ENCODE measurements around the gene RERE. TPM values are rescaled to one million over a fixed set of nuclear protein-coding genes. Genes with fewer than 3 reads are reported as not detected.
"Not testable (repeated sequence)": the region's sequence is repeated elsewhere in the genome, so short reads cannot be mapped to it uniquely, and the experiment has no call there.

RERE gene
- total RNA-seq, 1 experiment from 2014 or later = 55.2 TPM

DNA sequence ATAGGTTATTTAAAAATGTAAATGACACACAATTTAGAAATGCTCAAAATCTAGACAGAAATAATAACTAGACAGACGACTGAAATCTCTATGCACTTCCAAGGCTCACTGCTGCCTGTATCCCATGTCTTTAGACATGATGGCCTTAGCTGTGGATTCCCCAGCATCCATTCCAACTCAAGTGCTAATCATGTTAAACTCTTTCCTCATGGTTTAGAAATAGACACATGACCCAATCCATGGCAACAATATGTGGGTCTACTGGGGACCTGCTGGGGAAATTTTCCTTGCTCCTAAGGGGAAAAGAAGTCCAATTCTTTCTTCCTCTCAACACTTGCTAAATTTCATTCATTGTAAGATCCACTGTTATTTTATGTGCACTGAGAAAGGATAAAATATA, 311.0 kb downstream of the RERE start:
- H3K27me3 ChIP-seq (ENCODE audit: low read length) = no peaks in the 10 kb centered on the region
- H3K79me2 ChIP-seq (ENCODE audit: low read length) = peaks cover 25% of the 10 kb centered on the region
- no peaks in the 10 kb centered on the region for H3K9me3 ChIP-seq (ENCODE audit: low read length)
- H3K4me3 ChIP-seq (ENCODE audit: low read length) = no peak overlapping the region
- peaks cover 31% of the 10 kb centered on the region for H3K4me1 ChIP-seq (ENCODE audit: low read length)
- H2AFZ ChIP-seq (ENCODE audit: low read length) = no peak overlapping the region
- no peak overlapping the region for H3K4me2 ChIP-seq (ENCODE audit: low read depth, low read length, poor library complexity, severe bottlenecking)
- DNase-seq = no peak
- no peaks in the 10 kb centered on the region for H3K36me3 ChIP-seq (ENCODE audit: insufficient read depth, low read length)
- no peaks in the 10 kb centered on the region for H4K20me1 ChIP-seq (ENCODE audit: insufficient read depth, low read depth, low read length)
- no peak overlapping the region for H3K9ac ChIP-seq (ENCODE audit: low read length)
- H3K9me2 ChIP-seq (replicated peaks; ENCODE audit: insufficient read depth, low read length) = no peaks in the 10 kb centered on the region
- no peak overlapping the region for H3K27ac ChIP-seq (ENCODE audit: low read length)

DNA sequence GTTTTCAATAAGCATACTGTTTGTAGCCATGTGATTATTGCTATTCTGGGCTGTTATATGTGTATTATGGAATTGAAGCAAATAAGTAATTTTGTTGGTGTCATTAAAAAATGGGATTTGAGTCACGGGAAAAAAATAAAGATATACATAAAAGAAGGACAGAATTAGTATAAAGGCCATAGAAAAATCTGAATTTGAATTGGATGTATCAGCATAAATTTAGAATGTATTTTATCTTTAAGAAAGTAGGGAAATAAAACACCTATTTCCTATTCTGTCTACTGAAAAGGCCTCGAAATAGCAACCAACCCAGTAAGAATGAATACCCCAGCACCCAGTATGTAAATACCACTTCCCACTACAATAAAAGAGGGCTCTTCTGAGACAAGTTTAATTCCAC, 313.6 kb downstream of the RERE start:
- Histone ChIP-seq H3K9ac (ENCODE audit: low read length) (no peak overlapping the region), H3K27me3 (ENCODE audit: low read length) (no peaks in the 10 kb centered on the region), H3K27ac (ENCODE audit: low read length) (0 out of 2 replicates have a peak overlapping the region, but pooled peaks have one; percentile 7), H3K79me2 (ENCODE audit: low read length) (0 out of 2 replicates have a peak, but pooled peaks cover 4% of the 10 kb centered on the region), H3K9me3 (ENCODE audit: low read length) (no peaks in the 10 kb centered on the region), H3K4me3 (ENCODE audit: low read length) (no peak overlapping the region), H3K36me3 (ENCODE audit: insufficient read depth, low read length) (no peaks in the 10 kb centered on the region), H3K4me1 (ENCODE audit: low read length) (peaks cover 16% of the 10 kb centered on the region), H3K9me2 (replicated peaks; ENCODE audit: insufficient read depth, low read length) (no peaks in the 10 kb centered on the region), H4K20me1 (ENCODE audit: insufficient read depth, low read depth, low read length) (no peaks in the 10 kb centered on the region), H2AFZ (ENCODE audit: low read length) (no peak overlapping the region), H3K4me2 (ENCODE audit: low read depth, low read length, poor library complexity, severe bottlenecking) (no peak overlapping the region)
- no peak for DNase-seq

DNA sequence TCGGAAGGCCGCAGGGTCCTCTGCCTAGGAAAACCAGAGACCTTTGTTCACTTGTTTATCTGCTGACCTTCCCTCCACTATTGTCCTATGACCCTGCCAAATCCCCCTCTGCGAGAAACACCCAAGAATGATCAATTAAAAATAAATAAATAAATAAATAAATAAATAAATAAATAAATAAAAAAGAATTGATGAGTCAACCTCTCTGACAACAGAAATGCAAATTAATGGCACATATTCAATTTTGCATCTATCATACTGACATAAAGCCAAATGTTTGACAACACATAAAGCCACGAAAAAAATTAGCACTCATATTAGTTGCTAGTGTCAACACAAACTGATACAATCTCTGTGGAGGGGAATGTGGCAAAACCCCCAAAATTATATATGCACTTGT, 314.5 kb downstream of the RERE start:
- H3K4me1 ChIP-seq (ENCODE audit: low read length) = peaks cover 19% of the 10 kb centered on the region
- not testable (repeated sequence) for H3K9me2 ChIP-seq (replicated peaks; ENCODE audit: insufficient read depth, low read length); H3K79me2 ChIP-seq (ENCODE audit: low read length); H3K4me2 ChIP-seq (ENCODE audit: low read depth, low read length, poor library complexity, severe bottlenecking); H3K36me3 ChIP-seq (ENCODE audit: insufficient read depth, low read length); H3K4me3 ChIP-seq (ENCODE audit: low read length); DNase-seq; H2AFZ ChIP-seq (ENCODE audit: low read length); H3K9ac ChIP-seq (ENCODE audit: low read length); H3K9me3 ChIP-seq (ENCODE audit: low read length); H4K20me1 ChIP-seq (ENCODE audit: insufficient read depth, low read depth, low read length); H3K27me3 ChIP-seq (ENCODE audit: low read length)
- H3K27ac ChIP-seq (ENCODE audit: low read length) = 0 out of 2 replicates have a peak overlapping the region, but pooled peaks have one; percentile 7

DNA sequence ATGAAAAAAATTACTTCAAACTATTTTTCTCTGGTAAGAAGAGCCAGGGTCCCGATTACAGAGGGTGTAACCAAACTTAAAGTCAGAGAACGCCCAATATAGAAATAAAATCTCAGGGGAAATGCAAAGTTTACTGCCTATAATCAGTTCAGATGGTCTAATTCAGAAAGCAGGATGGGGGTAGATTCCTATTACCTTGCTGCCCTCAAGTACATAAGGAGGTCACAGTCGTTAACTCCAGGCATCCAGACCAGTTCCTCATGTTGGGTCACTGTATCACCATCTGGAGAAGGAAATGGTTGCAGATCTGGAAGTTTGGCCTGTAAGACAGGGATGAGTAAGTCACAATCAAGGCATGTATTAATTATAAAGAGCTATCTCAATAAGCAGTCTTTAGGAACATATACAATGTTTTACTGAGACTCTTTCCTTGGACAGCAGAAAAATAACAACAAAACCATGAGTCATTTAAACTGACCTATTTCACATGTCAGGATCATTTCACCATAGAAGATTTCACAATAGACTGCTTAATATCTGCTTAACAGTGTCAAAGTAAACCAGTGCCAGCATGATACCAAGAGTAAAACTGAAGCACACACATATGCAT, 320.1 kb downstream of the RERE start:
- H3K79me2 ChIP-seq (ENCODE audit: low read length) = peaks cover 2% of the 10 kb centered on the region; the same call in 1 of the 2 replicates
- H4K20me1 ChIP-seq (ENCODE audit: insufficient read depth, low read depth, low read length) = no peaks in the 10 kb centered on the region
- peak overlapping the region; percentile 54 for H3K9ac ChIP-seq (ENCODE audit: low read length)
- H3K9me3 ChIP-seq (ENCODE audit: low read length) = no peaks in the 10 kb centered on the region
- peak overlapping the region; percentile 94 for H3K27ac ChIP-seq (ENCODE audit: low read length)
- no peaks in the 10 kb centered on the region for H3K27me3 ChIP-seq (ENCODE audit: low read length)
- H3K4me3 ChIP-seq (ENCODE audit: low read length) = peak overlapping the region; percentile 57
- peaks cover 66% of the 10 kb centered on the region for H3K4me1 ChIP-seq (ENCODE audit: low read length)
- no peak overlapping the region for H2AFZ ChIP-seq (ENCODE audit: low read length)
- H3K9me2 ChIP-seq (replicated peaks; ENCODE audit: insufficient read depth, low read length) = no peaks in the 10 kb centered on the region
- peak overlapping the region; percentile 95 for H3K4me2 ChIP-seq (ENCODE audit: low read depth, low read length, poor library complexity, severe bottlenecking)
- H3K36me3 ChIP-seq (ENCODE audit: insufficient read depth, low read length) = no peaks in the 10 kb centered on the region
- peak; percentile 92 for DNase-seq

DNA sequence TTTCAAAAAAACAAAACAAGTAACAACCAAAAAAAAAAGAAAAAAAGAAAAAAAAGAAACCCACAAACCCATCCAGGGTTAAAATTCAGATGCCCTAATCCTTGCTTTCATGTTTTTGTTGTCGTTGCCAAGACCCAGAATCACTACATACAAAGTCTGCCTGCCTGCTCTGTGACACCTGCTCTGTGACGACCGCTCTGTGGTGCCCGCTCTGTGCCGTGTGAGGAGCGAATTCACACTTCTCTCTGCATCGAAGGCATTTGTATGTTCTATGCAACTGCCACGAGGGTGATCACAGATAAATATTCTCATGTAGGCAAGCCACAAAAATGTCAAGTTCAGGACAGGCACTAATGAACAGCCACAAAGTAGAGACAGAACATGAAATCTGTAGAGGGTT, 321.0 kb downstream of the RERE start:
- Histone ChIP-seq H3K79me2 (ENCODE audit: low read length) (peaks cover 4% of the 10 kb centered on the region; the same call in 1 of the 2 replicates), H3K4me3 (ENCODE audit: low read length) (peak overlapping the region; percentile 57), H4K20me1 (ENCODE audit: insufficient read depth, low read depth, low read length) (no peaks in the 10 kb centered on the region), H3K4me2 (ENCODE audit: low read depth, low read length, poor library complexity, severe bottlenecking) (peak overlapping the region; percentile 95), H2AFZ (ENCODE audit: low read length) (no peak overlapping the region), H3K9me2 (replicated peaks; ENCODE audit: insufficient read depth, low read length) (no peaks in the 10 kb centered on the region), H3K36me3 (ENCODE audit: insufficient read depth, low read length) (no peaks in the 10 kb centered on the region), H3K27ac (ENCODE audit: low read length) (peak overlapping the region; percentile 94), H3K4me1 (ENCODE audit: low read length) (peaks cover 70% of the 10 kb centered on the region), H3K9me3 (ENCODE audit: low read length) (no peaks in the 10 kb centered on the region), H3K27me3 (ENCODE audit: low read length) (no peaks in the 10 kb centered on the region), H3K9ac (ENCODE audit: low read length) (peak overlapping the region; percentile 54)
- peak; percentile 67 for DNase-seq

DNA sequence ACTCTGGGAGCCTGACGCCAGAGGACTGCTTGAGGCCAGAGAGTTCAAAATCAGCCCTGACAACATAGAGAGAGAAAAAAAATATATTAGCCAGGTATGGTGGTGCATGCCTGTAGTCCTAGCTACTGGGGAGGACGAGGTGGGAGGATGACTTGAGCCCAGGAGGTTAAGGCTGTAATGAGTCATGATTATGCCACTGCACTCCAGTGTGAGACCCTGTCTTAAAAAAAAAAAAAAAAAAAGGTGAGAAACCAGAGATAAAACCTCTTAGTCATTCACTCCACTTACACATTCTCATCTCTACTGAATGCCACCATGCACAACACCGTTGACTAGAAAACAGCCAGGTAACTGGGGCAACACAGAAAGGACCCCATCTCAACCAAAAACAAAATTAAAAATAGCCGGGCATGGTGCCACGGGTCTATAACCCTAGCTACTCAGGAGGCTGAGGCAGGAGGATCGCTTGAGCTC, 321.5 kb downstream of the RERE start:
- H3K4me2 ChIP-seq (ENCODE audit: low read depth, low read length, poor library complexity, severe bottlenecking) = peak overlapping the region; percentile 95

DNA sequence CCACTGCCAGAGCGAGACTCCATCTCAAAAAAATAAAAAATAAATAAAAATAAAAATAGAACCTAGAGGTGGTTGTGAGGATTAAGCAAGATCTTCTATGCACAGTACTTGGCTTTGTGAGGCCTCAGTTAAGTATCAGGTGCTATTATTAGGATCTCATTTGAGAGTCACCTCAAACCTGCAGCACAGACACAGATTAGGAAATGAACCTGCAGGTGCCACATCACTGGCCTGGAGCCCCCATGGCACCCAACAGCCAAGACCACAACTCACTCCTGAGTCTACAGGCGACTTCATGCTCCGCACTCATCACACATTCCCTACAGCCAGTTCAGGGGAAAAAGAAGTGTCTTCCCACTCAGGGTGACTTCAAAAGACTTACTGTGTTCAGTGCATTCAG, 322.8 kb downstream of the RERE start:
- H3K9me3 ChIP-seq (ENCODE audit: low read length) = no peaks in the 10 kb centered on the region
- H2AFZ ChIP-seq (ENCODE audit: low read length) = no peak overlapping the region
- no peak overlapping the region for H3K9ac ChIP-seq (ENCODE audit: low read length)
- H3K36me3 ChIP-seq (ENCODE audit: insufficient read depth, low read length) = no peaks in the 10 kb centered on the region
- H4K20me1 ChIP-seq (ENCODE audit: insufficient read depth, low read depth, low read length) = no peaks in the 10 kb centered on the region
- peak overlapping the region; percentile 94 for H3K27ac ChIP-seq (ENCODE audit: low read length)
- DNase-seq = peak; percentile 52
- no peaks in the 10 kb centered on the region for H3K9me2 ChIP-seq (replicated peaks; ENCODE audit: insufficient read depth, low read length)
- peaks cover 70% of the 10 kb centered on the region for H3K4me1 ChIP-seq (ENCODE audit: low read length)
- peaks cover 4% of the 10 kb centered on the region; the same call in 1 of the 2 replicates for H3K79me2 ChIP-seq (ENCODE audit: low read length)
- H3K4me2 ChIP-seq (ENCODE audit: low read depth, low read length, poor library complexity, severe bottlenecking) = peak overlapping the region; percentile 22
- H3K27me3 ChIP-seq (ENCODE audit: low read length) = no peaks in the 10 kb centered on the region
- H3K4me3 ChIP-seq (ENCODE audit: low read length) = no peak overlapping the region

More for the DNA sequence above, 321.5 kb downstream of the RERE start:
- no peaks in the 10 kb centered on the region for H4K20me1 ChIP-seq (ENCODE audit: insufficient read depth, low read depth, low read length)
- no peaks in the 10 kb centered on the region for H3K27me3 ChIP-seq (ENCODE audit: low read length)
- no peaks in the 10 kb centered on the region for H3K36me3 ChIP-seq (ENCODE audit: insufficient read depth, low read length)
- peak overlapping the region; percentile 57; the same call in 1 of the 2 replicates for H3K4me3 ChIP-seq (ENCODE audit: low read length)
- H3K27ac ChIP-seq (ENCODE audit: low read length) = peak overlapping the region; percentile 94
- peak overlapping the region; percentile 54 for H3K9ac ChIP-seq (ENCODE audit: low read length)
- H3K4me1 ChIP-seq (ENCODE audit: low read length) = peaks cover 70% of the 10 kb centered on the region
- no peaks in the 10 kb centered on the region for H3K9me3 ChIP-seq (ENCODE audit: low read length)
- peak; percentile 47 for DNase-seq
- H3K9me2 ChIP-seq (replicated peaks; ENCODE audit: insufficient read depth, low read length) = no peaks in the 10 kb centered on the region
- no peak overlapping the region for H2AFZ ChIP-seq (ENCODE audit: low read length)
- peaks cover 4% of the 10 kb centered on the region; the same call in 1 of the 2 replicates for H3K79me2 ChIP-seq (ENCODE audit: low read length)

DNA sequence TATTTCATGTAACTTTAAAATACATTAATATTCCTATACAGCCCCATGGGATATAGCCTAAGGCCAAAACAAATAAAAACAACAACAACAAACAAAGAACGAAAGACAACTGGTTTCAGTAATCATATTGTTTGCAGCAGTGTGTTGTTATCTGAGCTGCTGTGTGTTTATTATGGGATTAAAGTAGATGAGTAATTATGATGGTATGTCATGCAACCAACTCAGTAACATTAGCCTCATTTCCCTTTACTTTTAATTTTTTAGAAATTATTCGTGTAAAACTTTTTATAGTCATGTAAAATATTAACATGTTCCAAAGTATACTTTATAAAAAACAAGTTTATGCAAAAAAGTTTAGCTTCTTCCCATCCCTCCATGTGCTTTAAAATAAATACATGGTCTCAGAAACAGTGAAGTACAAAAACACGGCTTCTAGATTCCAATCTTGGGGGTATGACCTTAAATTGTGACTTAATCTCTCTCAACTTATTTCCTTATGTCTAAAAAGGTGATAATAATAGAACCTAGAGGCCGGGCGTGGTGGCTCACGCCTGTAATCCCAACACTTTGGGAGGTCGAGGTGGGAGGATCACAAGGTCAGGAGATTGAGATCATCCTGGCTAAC, 323.4 kb downstream of the RERE start:
- Histone ChIP-seq H3K4me3 (ENCODE audit: low read length) (no peak overlapping the region), H3K4me2 (ENCODE audit: low read depth, low read length, poor library complexity, severe bottlenecking) (peak overlapping the region; percentile 22), H3K9ac (ENCODE audit: low read length) (no peak overlapping the region), H3K36me3 (ENCODE audit: insufficient read depth, low read length) (no peaks in the 10 kb centered on the region), H3K9me2 (replicated peaks; ENCODE audit: insufficient read depth, low read length) (no peaks in the 10 kb centered on the region), H3K27me3 (ENCODE audit: low read length) (no peaks in the 10 kb centered on the region), H3K27ac (ENCODE audit: low read length) (peak overlapping the region; percentile 94), H2AFZ (ENCODE audit: low read length) (no peak overlapping the region), H3K79me2 (ENCODE audit: low read length) (peaks cover 4% of the 10 kb centered on the region; the same call in 1 of the 2 replicates), H3K9me3 (ENCODE audit: low read length) (no peaks in the 10 kb centered on the region), H4K20me1 (ENCODE audit: insufficient read depth, low read depth, low read length) (no peaks in the 10 kb centered on the region), H3K4me1 (ENCODE audit: low read length) (peaks cover 66% of the 10 kb centered on the region)
- DNase-seq = no peak

Measured in Karpas-422 (cell line).